IMR-90 (cell line): Measurements from ENCODE around the gene DELE1.

Source experiments
- MXI1 ChIP-seq: IDR thresholded peaks from 2 replicates; pipeline ENCODE4 v1.6.1; 2012; ENCODE audit warnings: low read depth, mild to moderate bottlenecking, low read length, moderate library complexity, borderline replicate concordance
- SMC3 ChIP-seq: fragments of 150-350 bp; IDR thresholded peaks from 2 replicates; pipeline ENCODE4 v1.6.1; 2016; ENCODE audit warnings: low read depth, mild to moderate bottlenecking, antibody characterized with exemption, low read length, moderate library complexity

DNA sequence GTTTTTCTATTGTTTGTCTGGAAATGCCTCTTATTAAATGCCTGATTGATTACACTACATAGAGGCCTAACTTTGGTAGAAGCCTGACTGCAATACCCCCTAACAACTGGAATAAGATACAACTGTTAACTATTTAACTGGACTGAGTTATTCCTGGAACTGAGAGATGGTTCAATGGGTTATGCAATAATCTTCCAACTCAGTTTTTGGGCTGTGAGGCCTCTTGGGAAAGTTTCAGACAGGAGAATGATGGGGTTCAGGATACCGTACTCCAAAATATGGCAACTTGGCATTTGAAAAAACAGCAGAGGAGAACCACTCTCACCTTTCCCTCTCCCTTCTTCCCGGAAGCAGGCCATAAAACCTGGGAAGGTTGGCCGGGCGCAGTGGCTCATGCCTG is 26.2 kb upstream of the DELE1 start:
- TF ChIP-seq MXI1 (no peak), SMC3 (no peak)
